ENCODE measurements around the gene TMEM252.

GRCh38 chr9:68493541-68493940 is 47.1 kb downstream of the TMEM252 start:
- no peak for TF ChIP-seq POLR2A (IDR thresholded peaks at IDR 0.05)
- no peak for TF ChIP-seq EP300 (IDR thresholded peaks at IDR 0.05)
- TF ChIP-seq CTCF (IDR thresholded peaks at IDR 0.05): no peak

Measured in tibial nerve (tissue), 4 donors.